Lung (tissue), 12 donors: ENCODE data around the gene AKAP13. TPM values are rescaled to one million over a fixed set of nuclear protein-coding genes. Genes with fewer than 3 reads are reported as not detected.
A peak's percentile ranks its signal among the peaks of the same experiment; 100 is the strongest.

Source experiments
- ATAC-seq: fragments of 200-7000 bp; cut with Tn5 transposase; one replicate; pipeline ENCODE4 v1.9.1; 2020; ENCODE audit warnings: moderate number of reproducible peaks; ENCODE audit not compliant: insufficient read depth, low FRiP score
- DNase-seq, 3 donors: peaks; one replicate each; pipeline ENCODE4 v3.0.0-alpha.2; 2013 to 2017
- H3K27ac ChIP-seq, 2 donors: one replicate each; pipeline ENCODE4 v1.5.1; 2013; ENCODE audit warnings: mild to moderate bottlenecking in 2 of 2, moderate library complexity in 2 of 2, control low read depth in 1 of 2, inconsistent platforms in 1 of 2, low read depth in 1 of 2, low read length in 1 of 2
- H3K27me3 ChIP-seq, 3 donors: one replicate each; pipeline ENCODE4 v1.5.1; 2013; ENCODE audit warnings: low read length in 2 of 3; ENCODE audit not compliant: control insufficient read depth in 3 of 3, insufficient read depth in 3 of 3
- H3K36me3 ChIP-seq, 4 donors: one replicate each; pipeline ENCODE4 v1.5.1; 2013; ENCODE audit warnings: low read length in 4 of 4, mild to moderate bottlenecking in 1 of 4, moderate library complexity in 1 of 4; ENCODE audit not compliant: control insufficient read depth in 4 of 4, insufficient read depth in 4 of 4
- H3K4me1 ChIP-seq, 5 donors: one replicate each; pipeline ENCODE4 v1.5.1; 2013; ENCODE audit warnings: low read length in 5 of 5, mild to moderate bottlenecking in 2 of 5, moderate library complexity in 1 of 5; ENCODE audit not compliant: control insufficient read depth in 5 of 5, insufficient read depth in 5 of 5
- H3K4me3 ChIP-seq: one replicate; pipeline ENCODE4 v1.5.1; 2013; ENCODE audit warnings: mild to moderate bottlenecking, control low read depth, moderate library complexity
- H3K9ac ChIP-seq, 2 donors: one replicate each; pipeline ENCODE4 v1.5.1; 2013; ENCODE audit warnings: low read length in 2 of 2, control low read depth in 1 of 2; ENCODE audit not compliant: insufficient read depth in 1 of 2
- H3K9me3 ChIP-seq, 4 donors: one replicate each; pipeline ENCODE4 v1.5.1; 2013; ENCODE audit warnings: low read length in 3 of 4, mild to moderate bottlenecking in 1 of 4, moderate library complexity in 1 of 4; ENCODE audit not compliant: control insufficient read depth in 4 of 4, insufficient read depth in 3 of 4
- WGBS, 2 donors: extraction: QIAGEN DNeasy Blood & Tissue Kit; methylation state at CpG; one replicate each; pipeline ENCODE4 v1.1.7; 2013; 5-methylcytosine and 5-hydroxymethylcytosine counted together
- polyA plus RNA-seq, 2 donors: library from polyadenylated mRNA; stranded (reverse); fragments of 200-250 nt; gene quantifications; one replicate each; pipeline ENCODE4 v1.2.1, GENCODE V29; 2013
- total RNA-seq, 2 donors: library from RNA; depleted of rRNA in 1 of 2; stranded (reverse); fragments of >200 nt in 1 of 2; gene quantifications; one replicate each; pipeline ENCODE4 v1.2.1, GENCODE V29; 2014 to 2021
- TF ChIP-seq, protein P1 (sequence below): IDR thresholded peaks from 2 replicates; pipeline ENCODE4 v1.5.1; 2012; ENCODE audit warnings: mild to moderate bottlenecking; ENCODE audit errors: control extremely low read depth, extremely low read depth
- donor health status: control.
- donor health status: control.
- donor health status: Bipolar disorder and iron deficiency.
- donor health status: healthy.
- donor health status: DM: yes; HTN: yes; CAD: no.

AKAP13 gene
- total and polyA plus RNA-seq, 4 donors, result 102 to 1,115 (median 259) TPM

- DNase-seq, result no peak
- ATAC-seq, result no peak
- peak overlapping the region in 1 of 2 donors; percentile 34 for H3K27ac ChIP-seq
Measured at GRCh38 chr15:85763157-85763556, 382.8 kb downstream of the AKAP13 start.

GRCh38 chr15:85763673-85764633 lies 383.6 kb downstream of the AKAP13 start:
- WGBS, 2 donors, result 91 to 93% methylated on average over 28 of the region's 28 CpGs
- no peaks in the 10 kb centered on the region for H3K27me3 ChIP-seq
- TF ChIP-seq, protein P1, sequence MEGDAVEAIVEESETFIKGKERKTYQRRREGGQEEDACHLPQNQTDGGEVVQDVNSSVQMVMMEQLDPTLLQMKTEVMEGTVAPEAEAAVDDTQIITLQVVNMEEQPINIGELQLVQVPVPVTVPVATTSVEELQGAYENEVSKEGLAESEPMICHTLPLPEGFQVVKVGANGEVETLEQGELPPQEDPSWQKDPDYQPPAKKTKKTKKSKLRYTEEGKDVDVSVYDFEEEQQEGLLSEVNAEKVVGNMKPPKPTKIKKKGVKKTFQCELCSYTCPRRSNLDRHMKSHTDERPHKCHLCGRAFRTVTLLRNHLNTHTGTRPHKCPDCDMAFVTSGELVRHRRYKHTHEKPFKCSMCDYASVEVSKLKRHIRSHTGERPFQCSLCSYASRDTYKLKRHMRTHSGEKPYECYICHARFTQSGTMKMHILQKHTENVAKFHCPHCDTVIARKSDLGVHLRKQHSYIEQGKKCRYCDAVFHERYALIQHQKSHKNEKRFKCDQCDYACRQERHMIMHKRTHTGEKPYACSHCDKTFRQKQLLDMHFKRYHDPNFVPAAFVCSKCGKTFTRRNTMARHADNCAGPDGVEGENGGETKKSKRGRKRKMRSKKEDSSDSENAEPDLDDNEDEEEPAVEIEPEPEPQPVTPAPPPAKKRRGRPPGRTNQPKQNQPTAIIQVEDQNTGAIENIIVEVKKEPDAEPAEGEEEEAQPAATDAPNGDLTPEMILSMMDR, result no peak
- DNase-seq (no peak), ATAC-seq (no peak)
- H3K9ac ChIP-seq, result no peak overlapping the region
- H3K4me3 ChIP-seq, result no peak overlapping the region
- no peaks in the 10 kb centered on the region for H3K9me3 ChIP-seq
- H3K4me1 ChIP-seq, result peaks cover 4 to 22% (median 6%) of the 10 kb centered on the region in 5 donors
- H3K27ac ChIP-seq, result peak overlapping the region in 1 of 2 donors; percentile 34
- peaks cover 0 to 10% (median 3%) of the 10 kb centered on the region in 4 donors for H3K36me3 ChIP-seq

More at GRCh38 chr15:85763157-85763556, 382.8 kb downstream of the AKAP13 start:
- Histone ChIP-seq H3K36me3 (peaks cover 0 to 8% (median 5%) of the 10 kb centered on the region in 4 donors), H3K4me1 (peaks cover 4 to 22% (median 6%) of the 10 kb centered on the region in 5 donors), H3K4me3 (no peak overlapping the region), H3K9ac (peak overlapping the region in 1 of 2 donors; percentile 13), H3K9me3 (no peaks in the 10 kb centered on the region), H3K27me3 (no peaks in the 10 kb centered on the region)
- TF ChIP-seq, protein P1, result no peak
- 89 to 90% methylated on average over 16 of the region's 16 CpGs for WGBS, 2 donors

- ATAC-seq (no peak), DNase-seq (no peak)
- Histone ChIP-seq H3K4me3 (no peak overlapping the region), H3K9ac (no peak overlapping the region), H3K27ac (no peak overlapping the region), H3K27me3 (no peaks in the 10 kb centered on the region), H3K36me3 (peaks cover 0 to 12% (median 1%) of the 10 kb centered on the region in 4 donors), H3K4me1 (peaks cover 4 to 22% (median 6%) of the 10 kb centered on the region in 5 donors), H3K9me3 (no peaks in the 10 kb centered on the region)
- WGBS, 2 donors, result 78 to 90% methylated on average over 3 of the region's 3 CpGs
- TF ChIP-seq, protein P1, result no peak
Measured at GRCh38 chr15:85764649-85765277, 384.4 kb downstream of the AKAP13 start.
